OCI-LY1 (cell line): ENCODE data around the gene SOBP.

Experiments
- H2AFZ ChIP-seq: fragments of 200-600 bp; sonication (generic), shearing (Covaris generic); 2 replicates; pipeline ENCODE4 v1.6.0; 2014; ENCODE audit warnings: antibody characterized with exemption, mild to moderate bottlenecking, low read length
- H3F3A ChIP-seq: fragments of 200-600 bp; sonication (generic), shearing (Covaris generic); 2 replicates; pipeline ENCODE4 v1.6.0; 2014; ENCODE audit warnings: mild to moderate bottlenecking, antibody characterized with exemption, low read length, moderate library complexity; ENCODE audit not compliant: insufficient read depth
- H3K27ac ChIP-seq: fragments of 200-600 bp; sonication (generic); 2 replicates; pipeline ENCODE4 v1.5.1; 2014; ENCODE audit warnings: low read length, mixed run types, mild to moderate bottlenecking, low read depth; ENCODE audit not compliant: poor library complexity, severe bottlenecking
- H3K27me3 ChIP-seq: fragments of 200-600 bp; sonication (generic); 2 replicates; pipeline ENCODE4 v1.6.0; 2014; ENCODE audit warnings: antibody characterized with exemption, mild to moderate bottlenecking, low read length, moderate library complexity; ENCODE audit not compliant: insufficient read depth
- H3K36me3 ChIP-seq: fragments of 200-600 bp; sonication (generic); 2 replicates; pipeline ENCODE4 v1.6.1; 2014; ENCODE audit warnings: mild to moderate bottlenecking, antibody characterized with exemption, low read length, moderate library complexity, mixed read lengths; ENCODE audit not compliant: insufficient read depth
- H3K4me1 ChIP-seq: fragments of 200-600 bp; sonication (generic); 2 replicates; pipeline ENCODE4 v1.5.1; 2014; ENCODE audit warnings: mild to moderate bottlenecking, low read length, moderate library complexity; ENCODE audit not compliant: insufficient read depth, severe bottlenecking
- H3K4me2 ChIP-seq: fragments of 200-600 bp; sonication (generic), shearing (Covaris generic); 2 replicates; pipeline ENCODE4 v1.6.1; 2014; ENCODE audit warnings: low read length
- H3K4me3 ChIP-seq: fragments of 200-600 bp; sonication (generic); 2 replicates; pipeline ENCODE4 v1.5.1; 2014; ENCODE audit warnings: low read length, low read depth, mild to moderate bottlenecking, mixed read lengths; ENCODE audit not compliant: poor library complexity, severe bottlenecking
- H3K79me2 ChIP-seq: fragments of 200-600 bp; shearing (Covaris generic); 2 replicates; pipeline ENCODE4 v1.6.1; 2016; ENCODE audit warnings: mixed run types, low read length, mixed read lengths; ENCODE audit not compliant: insufficient read depth
- H3K9ac ChIP-seq: fragments of 200-600 bp; sonication (generic), shearing (Covaris generic); 2 replicates; pipeline ENCODE4 v1.6.1; 2014; ENCODE audit warnings: mild to moderate bottlenecking, low read length, mixed read lengths
- H3K9me2 ChIP-seq: fragments of 200-600 bp; sonication (generic), shearing (Covaris generic); 2 replicates; pipeline ENCODE4 v1.6.1; 2014; ENCODE audit warnings: low read depth, mild to moderate bottlenecking, low read length, mixed read lengths
- H3K9me3 ChIP-seq: fragments of 200-600 bp; shearing (Covaris generic); 2 replicates; pipeline ENCODE4 v1.6.1; 2014; ENCODE audit warnings: low read length, mixed read lengths
- H4K20me1 ChIP-seq: fragments of 200-600 bp; sonication (generic), shearing (Covaris generic); 2 replicates; pipeline ENCODE4 v1.6.0; 2016; ENCODE audit warnings: mild to moderate bottlenecking, low read length; ENCODE audit not compliant: insufficient read depth
- EZH2 ChIP-seq: fragments of 200-600 bp; sonication (generic), shearing (Covaris generic); IDR thresholded peaks from 2 replicates; pipeline ENCODE4 v1.8.0; 2017; ENCODE audit warnings: borderline replicate concordance, mixed run types, mild to moderate bottlenecking, antibody characterized with exemption, low read length, moderate library complexity, mixed read lengths
- TF ChIP-seq, protein P1 (sequence below): fragments of 200-600 bp; sonication (generic), shearing (Covaris generic); IDR thresholded peaks from 2 replicates; pipeline ENCODE4 v1.5.1; 2017; ENCODE audit warnings: mild to moderate bottlenecking, antibody characterized with exemption, low read length, moderate library complexity, mixed read lengths

Gene SOBP

DNA sequence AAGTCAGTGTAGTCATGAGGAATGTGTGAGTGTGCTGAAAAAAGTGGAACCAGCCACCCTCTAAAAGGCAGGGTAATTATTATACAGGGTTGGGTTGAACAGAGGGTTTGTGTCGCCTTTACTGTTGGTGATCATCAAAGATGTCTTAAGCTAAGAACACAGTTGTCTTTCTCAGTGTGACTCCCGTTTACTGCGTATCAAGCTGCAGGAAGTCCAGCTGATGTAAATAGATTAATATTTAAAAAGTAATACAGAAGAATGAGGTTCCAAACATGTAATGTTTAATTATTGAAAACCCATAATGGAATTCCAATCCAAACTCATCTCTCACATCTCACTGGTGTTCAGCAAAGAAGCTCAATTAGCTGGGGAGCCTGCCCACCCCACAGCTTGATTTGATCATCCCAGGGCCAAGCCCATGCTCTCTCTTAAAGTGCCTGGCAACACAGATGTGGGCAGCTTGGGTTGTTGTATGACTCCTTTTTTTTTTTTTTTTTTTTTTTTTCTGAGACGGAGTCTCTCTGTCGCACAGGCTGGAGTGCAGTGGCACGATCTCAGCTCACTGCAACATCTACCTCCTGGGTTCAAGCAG, 127.5 kb downstream of the SOBP start:
- 0 out of 2 replicates have a peak, but pooled peaks cover 6% of the 10 kb centered on the region for H3F3A ChIP-seq
- no peaks in the 10 kb centered on the region for H3K9me3 ChIP-seq
- H4K20me1 ChIP-seq = no peaks in the 10 kb centered on the region
- H3K4me2 ChIP-seq = peak overlapping the region; percentile 70
- no peak for TF ChIP-seq EZH2
- TF ChIP-seq, protein P1, sequence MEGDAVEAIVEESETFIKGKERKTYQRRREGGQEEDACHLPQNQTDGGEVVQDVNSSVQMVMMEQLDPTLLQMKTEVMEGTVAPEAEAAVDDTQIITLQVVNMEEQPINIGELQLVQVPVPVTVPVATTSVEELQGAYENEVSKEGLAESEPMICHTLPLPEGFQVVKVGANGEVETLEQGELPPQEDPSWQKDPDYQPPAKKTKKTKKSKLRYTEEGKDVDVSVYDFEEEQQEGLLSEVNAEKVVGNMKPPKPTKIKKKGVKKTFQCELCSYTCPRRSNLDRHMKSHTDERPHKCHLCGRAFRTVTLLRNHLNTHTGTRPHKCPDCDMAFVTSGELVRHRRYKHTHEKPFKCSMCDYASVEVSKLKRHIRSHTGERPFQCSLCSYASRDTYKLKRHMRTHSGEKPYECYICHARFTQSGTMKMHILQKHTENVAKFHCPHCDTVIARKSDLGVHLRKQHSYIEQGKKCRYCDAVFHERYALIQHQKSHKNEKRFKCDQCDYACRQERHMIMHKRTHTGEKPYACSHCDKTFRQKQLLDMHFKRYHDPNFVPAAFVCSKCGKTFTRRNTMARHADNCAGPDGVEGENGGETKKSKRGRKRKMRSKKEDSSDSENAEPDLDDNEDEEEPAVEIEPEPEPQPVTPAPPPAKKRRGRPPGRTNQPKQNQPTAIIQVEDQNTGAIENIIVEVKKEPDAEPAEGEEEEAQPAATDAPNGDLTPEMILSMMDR = no peak
- H3K9ac ChIP-seq = peak overlapping the region; percentile 56; the same call in 1 of the 2 replicates
- H3K27me3 ChIP-seq = no peaks in the 10 kb centered on the region
- peak overlapping the region; percentile 96 for H3K27ac ChIP-seq
- peaks cover 15% of the 10 kb centered on the region; the same call in 1 of the 2 replicates for H3K36me3 ChIP-seq
- H3K4me3 ChIP-seq = peak overlapping the region; percentile 44
- no peaks in the 10 kb centered on the region for H3K9me2 ChIP-seq
- H3K79me2 ChIP-seq = no peaks in the 10 kb centered on the region
- no peak overlapping the region for H2AFZ ChIP-seq
- peaks cover 84% of the 10 kb centered on the region for H3K4me1 ChIP-seq

DNA sequence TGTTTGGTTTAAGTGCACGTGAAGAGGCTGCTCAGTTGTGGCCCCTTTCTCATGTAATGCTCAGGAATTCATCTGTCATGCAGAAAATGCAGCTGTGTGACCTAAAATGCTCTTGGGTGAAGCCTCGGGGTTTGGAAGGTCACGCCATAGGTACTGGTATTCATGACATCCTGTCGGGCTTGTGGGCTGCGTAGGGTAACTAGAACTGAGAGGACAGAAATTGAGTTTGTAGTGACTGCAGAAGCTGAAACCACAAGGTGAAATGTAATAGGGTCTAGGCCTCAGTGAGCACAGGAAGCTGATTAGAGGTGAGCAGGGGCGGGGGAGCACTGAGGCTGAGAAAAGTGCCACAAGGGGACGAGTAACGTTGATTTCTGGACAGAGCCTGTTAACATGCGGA, 128.8 kb downstream of the SOBP start:
- Histone ChIP-seq H3K79me2 (no peaks in the 10 kb centered on the region), H3K9ac (peak overlapping the region; percentile 13; the same call in 1 of the 2 replicates), H2AFZ (no peak overlapping the region), H3K9me2 (no peaks in the 10 kb centered on the region), H4K20me1 (no peaks in the 10 kb centered on the region), H3K4me1 (peaks cover 95% of the 10 kb centered on the region), H3K4me3 (peak overlapping the region; percentile 5), H3K27me3 (no peaks in the 10 kb centered on the region), H3K36me3 (peaks cover 13% of the 10 kb centered on the region; the same call in 1 of the 2 replicates), H3K9me3 (no peaks in the 10 kb centered on the region), H3F3A (0 out of 2 replicates have a peak, but pooled peaks cover 6% of the 10 kb centered on the region), H3K27ac (peak overlapping the region; percentile 96), H3K4me2 (peak overlapping the region; percentile 41)
- TF ChIP-seq, protein P1 = no peak
- no peak for TF ChIP-seq EZH2

DNA sequence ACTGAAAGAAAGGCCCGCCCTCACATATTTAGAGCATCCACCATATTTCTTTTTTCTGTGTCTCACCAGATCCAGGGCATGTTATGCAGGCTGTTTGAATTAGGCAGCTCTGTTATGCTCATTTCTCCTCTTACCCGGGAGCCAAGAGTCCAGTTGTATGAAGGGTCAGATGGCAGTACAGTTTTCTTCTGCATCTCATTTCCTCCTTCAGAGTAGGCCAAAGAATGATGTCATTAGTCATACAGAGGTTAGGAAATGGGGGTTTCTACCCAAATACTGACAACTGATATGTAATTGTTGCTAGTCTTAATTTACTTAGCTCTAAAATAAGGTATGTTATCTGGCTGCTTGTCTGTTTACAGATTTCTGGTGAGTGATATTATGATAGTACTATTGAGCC, 130.8 kb downstream of the SOBP start:
- no peaks in the 10 kb centered on the region for H3K9me3 ChIP-seq
- H3K79me2 ChIP-seq = no peaks in the 10 kb centered on the region
- no peak overlapping the region for H3K9ac ChIP-seq
- no peaks in the 10 kb centered on the region for H4K20me1 ChIP-seq
- no peaks in the 10 kb centered on the region for H3K27me3 ChIP-seq
- no peak overlapping the region for H2AFZ ChIP-seq
- 0 out of 2 replicates have a peak, but pooled peaks cover 6% of the 10 kb centered on the region for H3F3A ChIP-seq
- peaks cover 19% of the 10 kb centered on the region; the same call in 1 of the 2 replicates for H3K36me3 ChIP-seq
- no peak overlapping the region for H3K4me2 ChIP-seq
- TF ChIP-seq, protein P1 = no peak
- no peak for TF ChIP-seq EZH2
- H3K9me2 ChIP-seq = no peaks in the 10 kb centered on the region
- H3K4me3 ChIP-seq = no peak overlapping the region
- peak overlapping the region; percentile 43 for H3K27ac ChIP-seq
- peaks cover 84% of the 10 kb centered on the region for H3K4me1 ChIP-seq
